GM23248 (cell line): ENCODE data around the gene TCEANC2. TPM values are rescaled to one million over a fixed set of nuclear protein-coding genes. Genes with fewer than 3 reads are reported as not detected.

ENCODE experiments used
- DNase-seq: peaks from one replicate; pipeline ENCODE4 v3.0.0-alpha.2; 2015
- H2AFZ ChIP-seq: fragments of 200-600 bp; sonication (generic); 2 replicates; pipeline ENCODE4 v1.6.1; 2016; ENCODE audit warnings: antibody characterized with exemption
- H3F3A ChIP-seq: fragments of 200-600 bp; sonication (generic); 2 replicates; pipeline ENCODE4 v1.6.1; 2016; ENCODE audit warnings: mild to moderate bottlenecking, antibody characterized with exemption, mixed run types; ENCODE audit not compliant: insufficient read depth
- H3K27ac ChIP-seq: fragments of 200-600 bp; sonication (generic); 2 replicates; pipeline ENCODE4 v1.5.1; 2016; ENCODE audit warnings: mild to moderate bottlenecking
- H3K27me3 ChIP-seq: fragments of 200-600 bp; sonication (generic); replicated peaks from 2 replicates; pipeline ENCODE4 v1.6.1; 2016; ENCODE audit warnings: mild to moderate bottlenecking; ENCODE audit not compliant: insufficient read depth
- H3K36me3 ChIP-seq: fragments of 200-600 bp; sonication (generic); 2 replicates; pipeline ENCODE4 v1.6.1; 2016; ENCODE audit warnings: low read depth, mild to moderate bottlenecking
- H3K4me1 ChIP-seq: fragments of 200-600 bp; sonication (generic); 2 replicates; pipeline ENCODE4 v1.6.1; 2016; ENCODE audit warnings: mild to moderate bottlenecking; ENCODE audit not compliant: insufficient read depth
- H3K4me2 ChIP-seq: fragments of 200-600 bp; sonication (generic); one replicate; pipeline ENCODE4 v1.6.1; 2016; ENCODE audit warnings: mild to moderate bottlenecking; ENCODE audit not compliant: unreplicated experiment
- H3K4me3 ChIP-seq: fragments of 200-600 bp; sonication (generic); 2 replicates; pipeline ENCODE4 v1.5.1; 2016; ENCODE audit warnings: mild to moderate bottlenecking
- H3K79me2 ChIP-seq: fragments of 200-600 bp; sonication (generic); 2 replicates; pipeline ENCODE4 v1.6.1; 2016; ENCODE audit warnings: mild to moderate bottlenecking; ENCODE audit not compliant: insufficient read depth
- H3K9ac ChIP-seq: fragments of 200-600 bp; sonication (generic); 2 replicates; pipeline ENCODE4 v1.6.1; 2016; ENCODE audit warnings: mild to moderate bottlenecking
- H3K9me2 ChIP-seq: fragments of 200-600 bp; sonication (generic); 2 replicates; pipeline ENCODE4 v1.6.1; 2016; ENCODE audit warnings: mixed run types, mild to moderate bottlenecking, moderate library complexity; ENCODE audit not compliant: insufficient read depth
- H3K9me3 ChIP-seq: fragments of 200-600 bp; sonication (generic); one replicate; pipeline ENCODE4 v1.6.1; 2017; ENCODE audit warnings: low read depth
- H4K20me1 ChIP-seq: fragments of 200-600 bp; sonication (generic); 2 replicates; pipeline ENCODE4 v1.6.0; 2016; ENCODE audit not compliant: insufficient read depth
- EZH2 ChIP-seq: fragments of 200-600 bp; sonication (generic); IDR thresholded peaks from 2 replicates; pipeline ENCODE4 v1.6.1; 2018; ENCODE audit warnings: antibody characterized with exemption, mild to moderate bottlenecking; ENCODE audit not compliant: insufficient read depth, poor library complexity, severe bottlenecking
- EZH2phosphoT487 ChIP-seq: fragments of 200-600 bp; sonication (generic); IDR thresholded peaks from 2 replicates; pipeline ENCODE4 v1.6.1; 2018; ENCODE audit warnings: antibody characterized with exemption, moderate library complexity, mild to moderate bottlenecking, low read depth; ENCODE audit not compliant: insufficient read depth
- WGBS, 2 experiments: methylation state at CpG; one replicate each; pipeline ENCODE4 v1.1.6; 2015 to 2017; ENCODE audit warnings: low lambda C conversion rate in 2 of 2, low coverage in 1 of 2; ENCODE audit errors: missing lambda C conversion rate in 2 of 2; 5-methylcytosine and 5-hydroxymethylcytosine counted together
- in situ Hi-C: fragments of 300-500 bp; cut with MboI; formaldehyde crosslinking; loops from 2 replicates; pipeline ENCODE4 v1.15.0; 2020
- polyA plus RNA-seq: library from polyadenylated mRNA; unstranded; fragments of >200 nt; fragmentation: Nextera tagmentation; extraction: Ambion mirVana; gene quantifications from 2 replicates; pipeline ENCODE4 v1.2.1, GENCODE V29; 2016
- total RNA-seq: library from RNA; depleted of rRNA; stranded (reverse); fragments of >200 nt; shearing (Covaris generic); gene quantifications from 2 replicates; pipeline ENCODE4 v1.2.3, GENCODE V29; 2014

The TCEANC2 gene
- total and polyA plus RNA-seq, 2 experiments from 2014 or later: 1.7 to 4.6 TPM

DNA sequence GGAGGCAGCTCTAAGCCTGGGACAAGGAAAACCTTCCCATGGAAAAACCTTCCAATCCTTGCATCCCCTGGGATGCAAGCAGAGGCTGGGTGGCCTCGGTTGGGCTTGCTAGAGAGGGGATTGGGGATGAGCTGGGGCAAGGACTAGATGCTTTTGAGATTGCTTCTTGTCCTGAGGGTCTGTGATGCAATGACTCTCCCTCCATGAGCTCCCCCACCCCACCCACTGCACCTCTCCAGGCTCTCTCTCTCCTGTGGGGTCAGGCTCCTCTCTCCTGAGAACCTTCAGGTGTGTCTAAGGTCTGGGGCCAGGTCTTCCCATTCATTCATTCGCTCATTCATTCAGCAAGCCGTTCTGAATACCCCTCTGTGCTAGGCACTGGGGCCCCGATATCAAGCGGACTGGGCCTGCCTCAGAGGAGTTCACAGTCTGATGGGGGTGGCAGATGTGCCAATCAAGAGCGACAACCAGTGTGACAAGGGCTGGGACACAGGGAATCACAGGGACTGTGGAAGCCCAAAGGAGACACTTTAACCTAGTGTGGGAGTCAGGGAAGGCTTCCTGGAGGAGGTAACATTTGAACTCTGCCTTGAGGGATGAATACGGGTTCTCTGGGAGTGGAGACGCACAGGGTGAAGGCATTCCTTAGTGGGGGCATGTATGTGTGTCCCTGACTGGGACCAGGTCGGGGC, 41.9 kb upstream of the TCEANC2 start:
- Histone ChIP-seq H3K27me3 (peaks cover 6% of the 10 kb centered on the region; the same call in 1 of the 2 replicates), H2AFZ (no peak overlapping the region), H3K36me3 (no peaks in the 10 kb centered on the region), H3K4me2 (no peak overlapping the region), H3K9ac (no peak overlapping the region), H3F3A (no peaks in the 10 kb centered on the region), H3K9me3 (no peaks in the 10 kb centered on the region), H3K79me2 (no peaks in the 10 kb centered on the region), H3K27ac (no peak overlapping the region), H4K20me1 (no peaks in the 10 kb centered on the region), H3K9me2 (no peaks in the 10 kb centered on the region), H3K4me1 (no peaks in the 10 kb centered on the region), H3K4me3 (no peak overlapping the region)
- DNase-seq: no peak
- in situ Hi-C loops: no loop called here
- 57 to 61% methylated on average over 9 of the region's 9 CpGs for WGBS, 2 experiments
- TF ChIP-seq EZH2phosphoT487 (no peak), EZH2 (no peak)

DNA sequence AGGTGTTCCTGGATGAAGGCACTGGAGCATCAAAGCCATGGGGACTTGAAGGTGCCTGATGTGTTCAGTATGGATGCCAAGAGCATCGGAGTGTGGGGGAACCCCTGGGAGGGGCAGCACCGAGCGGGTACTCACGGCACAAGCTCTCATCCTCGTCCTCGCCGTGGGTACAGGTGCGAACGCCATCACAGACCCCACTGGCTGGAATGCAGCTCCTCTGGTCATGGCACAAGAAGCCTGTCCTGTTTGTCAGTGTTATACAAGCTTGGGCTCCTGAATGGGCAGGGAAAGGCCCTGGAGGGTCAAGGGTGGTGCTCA, 41.4 kb upstream of the TCEANC2 start:
- H3K36me3 ChIP-seq: no peaks in the 10 kb centered on the region
- H3K4me2 ChIP-seq: no peak overlapping the region
- no peak overlapping the region for H2AFZ ChIP-seq
- H4K20me1 ChIP-seq: no peaks in the 10 kb centered on the region
- peaks cover 6% of the 10 kb centered on the region; the same call in 1 of the 2 replicates for H3K27me3 ChIP-seq
- no peaks in the 10 kb centered on the region for H3K79me2 ChIP-seq
- H3K4me1 ChIP-seq: no peaks in the 10 kb centered on the region
- TF ChIP-seq EZH2: no peak
- no peak for TF ChIP-seq EZH2phosphoT487
- 67% methylated on average over 8 of the region's 9 CpGs; no CpG with 5 or more reads in 1 of the 2 experiments for WGBS, 2 experiments
- H3K9me2 ChIP-seq: no peaks in the 10 kb centered on the region
- no peaks in the 10 kb centered on the region for H3F3A ChIP-seq
- H3K27ac ChIP-seq: no peak overlapping the region
- H3K4me3 ChIP-seq: no peak overlapping the region
- in situ Hi-C loops: no loop called here
- no peaks in the 10 kb centered on the region for H3K9me3 ChIP-seq
- H3K9ac ChIP-seq: no peak overlapping the region
- no peak for DNase-seq

DNA sequence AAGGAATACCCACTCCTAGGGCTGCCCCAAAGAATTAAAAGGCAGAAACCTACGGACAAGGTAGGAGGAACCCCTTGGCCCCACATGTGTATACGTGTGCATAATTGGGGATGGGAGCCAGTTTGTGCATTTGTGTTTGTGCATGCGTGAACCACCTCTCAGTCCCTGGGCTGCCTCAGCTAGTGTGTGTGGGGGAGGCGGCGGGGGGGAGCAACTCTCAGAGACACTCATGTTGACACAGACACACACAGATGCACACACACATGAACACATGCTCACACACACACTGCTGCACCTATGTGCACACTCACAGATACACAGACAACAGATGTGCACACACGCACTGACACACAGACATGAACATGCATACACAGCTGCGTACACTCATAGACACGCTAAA, 40.5 kb upstream of the TCEANC2 start:
- no peaks in the 10 kb centered on the region for H3K79me2 ChIP-seq
- no peak overlapping the region for H2AFZ ChIP-seq
- WGBS, 2 experiments: 64 to 68% methylated on average over 8 of the region's 8 CpGs
- TF ChIP-seq EZH2phosphoT487 (no peak), EZH2 (no peak)
- H3K27ac ChIP-seq: no peak overlapping the region
- in situ Hi-C loops: no loop called here
- H3K27me3 ChIP-seq: peaks cover 6% of the 10 kb centered on the region; the same call in 1 of the 2 replicates
- no peaks in the 10 kb centered on the region for H3K4me1 ChIP-seq
- no peak overlapping the region for H3K9ac ChIP-seq
- H3K9me3 ChIP-seq: no peaks in the 10 kb centered on the region
- no peak for DNase-seq
- H3K4me3 ChIP-seq: no peak overlapping the region
- no peaks in the 10 kb centered on the region for H4K20me1 ChIP-seq
- H3K9me2 ChIP-seq: no peaks in the 10 kb centered on the region
- no peaks in the 10 kb centered on the region for H3F3A ChIP-seq
- H3K4me2 ChIP-seq: no peak overlapping the region
- no peaks in the 10 kb centered on the region for H3K36me3 ChIP-seq

DNA sequence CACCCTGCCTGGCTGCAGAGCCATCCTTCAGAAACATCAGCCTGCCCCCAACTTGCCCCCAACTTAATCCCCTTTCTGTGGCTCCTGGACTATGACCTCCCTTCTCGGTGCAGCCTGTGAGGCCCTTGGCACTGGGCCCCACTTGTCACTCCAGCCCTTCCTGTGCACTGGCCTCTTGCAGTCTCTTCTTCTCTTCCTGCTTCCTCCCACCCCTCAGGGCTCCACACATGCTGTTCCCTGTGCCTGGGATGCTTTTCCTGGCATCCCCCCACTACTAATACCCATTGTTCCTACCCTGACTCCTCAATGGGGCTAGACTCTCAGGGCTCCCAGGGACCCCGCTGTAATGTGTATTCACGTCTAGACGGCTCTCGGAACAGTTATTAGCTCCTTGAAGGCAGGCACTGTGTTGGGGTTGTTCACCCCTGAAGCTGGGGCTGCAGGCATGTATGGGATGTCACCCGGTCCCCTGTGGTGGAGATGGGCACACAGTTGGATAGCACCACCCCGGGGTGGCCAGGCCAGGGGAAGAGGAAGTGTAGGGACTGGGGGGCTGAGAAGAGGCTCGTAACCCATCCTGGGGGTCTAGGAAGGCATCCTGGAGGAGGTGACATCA, 39.9 kb upstream of the TCEANC2 start:
- Histone ChIP-seq H3K27ac (no peak overlapping the region), H3K4me2 (no peak overlapping the region), H3K9me2 (no peaks in the 10 kb centered on the region), H3K9ac (no peak overlapping the region), H3K36me3 (no peaks in the 10 kb centered on the region), H3K4me3 (no peak overlapping the region), H3K4me1 (no peaks in the 10 kb centered on the region), H3K79me2 (no peaks in the 10 kb centered on the region), H2AFZ (no peak overlapping the region), H3F3A (no peaks in the 10 kb centered on the region), H4K20me1 (no peaks in the 10 kb centered on the region), H3K27me3 (peaks cover 5% of the 10 kb centered on the region; the same call in 1 of the 2 replicates), H3K9me3 (no peaks in the 10 kb centered on the region)
- DNase-seq: no peak
- 55 to 58% methylated on average over 8 of the region's 8 CpGs for WGBS, 2 experiments
- in situ Hi-C loops: no loop called here
- TF ChIP-seq EZH2phosphoT487 (no peak), EZH2 (no peak)
